HG03135 (cell line): ENCODE results near the gene PTGER3.
"Not testable (repeated sequence)": the region's sequence is repeated elsewhere in the genome, so short reads cannot be mapped to it uniquely, and the experiment has no call there.

Source experiments
- ATAC-seq: cut with Tn5 transposase; IDR thresholded peaks from one replicate; pipeline ENCODE4 v1.9.1; 2021; ENCODE audit warnings: mild to moderate bottlenecking, moderate library complexity; ENCODE audit not compliant: unreplicated experiment

The PTGER3 gene

DNA sequence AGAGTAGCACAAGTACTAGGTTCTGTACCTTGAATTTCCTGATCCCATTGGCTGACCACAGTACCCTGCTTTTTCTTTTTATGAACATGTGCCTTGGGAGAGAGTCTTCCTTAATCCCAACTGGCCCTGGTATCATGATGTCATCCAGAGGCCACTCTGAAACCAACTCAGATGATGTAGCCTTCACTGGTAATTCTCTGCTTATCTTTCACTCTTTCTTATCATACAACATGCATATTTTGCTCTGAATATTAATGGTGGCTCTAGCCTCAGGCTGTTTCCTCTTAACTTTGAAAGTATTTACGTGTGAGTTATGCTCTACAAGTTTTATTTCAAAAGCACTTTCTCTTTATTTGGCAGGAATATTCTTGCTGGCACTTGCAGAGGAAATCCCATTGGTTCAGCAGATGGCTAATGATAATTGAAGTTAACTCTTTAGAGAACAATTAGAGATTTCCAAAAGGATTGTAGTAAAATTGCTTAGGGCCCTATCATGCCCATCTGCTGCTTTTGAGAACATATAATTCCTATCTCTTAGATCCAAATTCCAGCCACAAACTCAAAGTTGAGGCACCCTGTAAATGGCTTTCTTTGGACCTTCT is 86.1 kb downstream of the PTGER3 start:
- no peak for ATAC-seq

DNA sequence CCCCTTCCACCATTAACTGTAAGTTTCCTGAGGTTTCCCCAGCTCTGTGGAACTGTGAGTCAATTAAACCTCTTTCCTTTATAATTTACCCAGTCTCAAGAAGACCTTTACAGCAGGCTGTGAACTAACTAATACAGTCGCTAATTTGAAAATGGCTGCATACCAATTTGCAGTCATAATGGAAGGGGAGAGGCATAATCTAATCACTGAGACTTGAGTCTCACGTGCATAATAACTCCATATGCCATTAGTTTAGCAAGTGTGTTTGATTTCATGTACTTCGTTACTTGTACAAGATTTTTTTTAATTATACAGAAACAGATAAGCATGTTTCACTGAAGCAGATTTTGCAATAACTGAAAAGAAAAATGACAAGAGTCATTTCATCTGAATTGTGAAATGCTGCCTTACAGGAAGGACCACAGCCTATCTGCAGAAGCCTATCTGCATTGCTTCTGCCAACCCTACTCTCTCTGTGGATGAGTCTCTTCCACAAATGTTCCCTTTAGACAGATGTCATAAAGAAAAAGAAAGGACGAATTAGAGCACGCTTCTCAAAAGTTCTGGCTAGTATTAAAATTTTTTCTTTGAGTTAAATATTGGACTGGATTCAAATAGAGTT is 99.1 kb downstream of the PTGER3 start:
- no peak for ATAC-seq

DNA sequence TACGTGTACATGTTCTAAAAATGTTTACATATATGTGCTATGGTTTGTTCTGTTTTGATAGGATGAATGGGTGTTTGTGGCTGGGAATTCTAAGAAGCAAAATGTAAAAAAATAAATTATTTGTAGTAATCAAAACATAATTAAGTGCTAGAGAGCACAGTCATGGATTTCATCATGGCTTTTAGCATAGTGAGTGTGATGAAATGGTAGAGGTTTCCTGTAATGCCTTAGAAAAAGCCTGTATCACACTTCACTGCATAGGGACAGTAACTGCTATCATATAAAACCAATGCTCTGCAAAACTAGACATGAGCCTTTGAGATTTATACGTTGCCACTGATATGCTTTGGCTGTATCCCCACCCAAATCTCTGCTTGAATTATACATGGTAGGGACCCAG is 99.8 kb downstream of the PTGER3 start:
- no peak for ATAC-seq

DNA sequence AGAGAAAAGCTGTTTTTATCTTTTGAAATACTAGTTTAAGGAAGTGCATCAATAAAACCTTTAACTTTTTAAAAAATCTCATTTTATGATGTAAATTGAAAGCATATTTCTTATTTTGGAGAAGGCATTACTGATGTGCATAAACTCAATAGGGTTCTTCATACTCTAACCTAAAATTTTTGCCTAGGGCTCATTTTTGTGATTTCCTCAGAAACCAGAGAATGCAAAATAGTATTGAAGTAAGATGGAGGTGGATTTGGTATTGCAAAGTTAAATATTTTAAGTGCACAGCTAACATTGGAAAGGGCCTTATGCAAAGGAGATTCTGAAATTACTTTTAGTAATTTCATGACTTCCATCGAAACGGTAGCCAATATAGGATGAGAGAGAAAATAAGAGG is 101.9 kb downstream of the PTGER3 start:
- no peak for ATAC-seq

DNA sequence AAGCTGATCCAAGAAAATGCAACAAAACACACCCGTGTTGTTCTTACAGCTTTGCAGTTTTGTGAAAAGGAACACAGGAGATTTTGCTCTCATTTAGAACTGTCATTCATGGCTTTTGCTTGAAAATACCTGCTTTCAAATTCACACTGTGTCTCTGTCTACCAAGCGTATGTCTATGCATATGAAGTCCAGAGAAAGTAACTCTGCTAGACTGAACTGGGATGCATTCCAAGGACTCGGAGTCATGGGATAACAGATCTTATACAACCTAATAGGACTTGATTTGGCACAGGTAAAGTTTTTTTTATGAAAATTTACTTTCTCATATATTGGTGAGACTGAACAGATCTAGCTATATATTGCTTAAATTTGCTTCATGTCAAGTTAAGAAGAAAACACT is 102.4 kb downstream of the PTGER3 start:
- ATAC-seq: no peak

DNA sequence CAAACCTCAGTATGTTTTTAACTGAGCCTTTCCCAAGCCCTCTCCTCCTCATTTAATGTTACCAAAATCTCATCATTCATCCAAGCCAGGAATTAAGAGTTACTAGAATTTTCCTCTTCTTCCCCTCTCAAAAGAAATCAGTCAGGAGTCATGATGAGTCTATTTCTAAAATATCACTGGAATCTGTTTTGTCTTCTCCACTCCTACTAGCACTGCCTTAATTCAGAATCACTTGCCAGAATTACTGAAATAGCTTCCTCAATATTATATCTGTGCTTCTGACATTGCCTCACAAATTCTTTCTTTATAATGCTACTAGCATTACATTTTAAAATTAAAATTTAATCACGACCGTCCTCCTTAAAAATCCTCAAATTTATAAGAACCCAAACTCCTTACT is 106.1 kb downstream of the PTGER3 start:
- ATAC-seq: no peak

DNA sequence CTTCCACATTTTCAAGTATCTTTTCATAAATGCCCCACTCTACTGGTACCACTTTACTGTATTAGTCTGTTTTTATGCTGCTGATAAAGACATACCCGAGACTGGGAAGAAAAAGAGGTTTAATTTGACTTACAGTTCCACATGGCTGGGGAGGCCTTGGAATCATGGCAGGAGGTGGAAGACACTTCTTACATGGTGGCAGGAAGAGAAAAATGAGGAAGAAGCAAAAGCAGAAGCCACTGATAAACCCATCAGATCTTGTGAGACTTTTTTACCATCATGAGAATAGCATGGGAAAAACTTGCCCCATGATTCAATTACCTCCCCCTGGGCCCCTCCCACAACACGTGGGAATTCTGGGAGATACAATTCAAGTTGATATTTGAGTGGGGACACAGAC is 107.2 kb downstream of the PTGER3 start:
- not testable (repeated sequence) for ATAC-seq

DNA sequence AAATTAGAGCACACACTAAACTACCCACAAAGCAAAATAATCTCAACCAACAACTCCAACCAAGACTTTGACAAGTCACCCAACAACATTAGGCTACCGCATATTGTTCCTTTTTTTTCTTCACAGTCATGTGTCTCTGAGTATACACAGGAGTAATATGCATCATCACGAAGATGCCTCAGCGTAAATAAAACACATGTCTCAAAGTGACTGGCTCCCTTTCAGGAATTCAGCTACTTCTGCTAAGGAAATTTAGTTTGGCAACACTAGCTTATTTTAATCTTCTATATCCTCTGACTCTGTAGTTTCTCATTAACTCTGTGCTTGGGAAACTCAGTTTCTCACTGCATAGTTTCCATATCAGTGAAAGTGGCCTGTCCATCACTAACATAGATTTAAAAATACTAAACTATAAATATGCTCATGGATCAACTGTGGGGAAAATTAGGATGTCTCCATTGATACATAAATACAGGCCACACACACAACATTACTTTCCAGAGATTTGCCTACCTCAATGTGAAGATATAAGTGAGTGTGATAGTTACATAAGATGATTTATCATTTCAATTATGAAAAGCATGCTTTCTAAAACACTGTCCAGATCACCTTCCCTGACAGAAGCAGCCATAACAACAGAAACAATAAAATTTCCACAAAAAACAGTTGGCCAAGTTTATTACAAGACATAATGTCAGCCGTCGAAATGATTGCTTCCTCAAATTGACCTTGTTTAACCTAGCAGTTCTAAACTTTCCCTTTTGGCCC is 113.2 kb downstream of the PTGER3 start:
- ATAC-seq: no peak

DNA sequence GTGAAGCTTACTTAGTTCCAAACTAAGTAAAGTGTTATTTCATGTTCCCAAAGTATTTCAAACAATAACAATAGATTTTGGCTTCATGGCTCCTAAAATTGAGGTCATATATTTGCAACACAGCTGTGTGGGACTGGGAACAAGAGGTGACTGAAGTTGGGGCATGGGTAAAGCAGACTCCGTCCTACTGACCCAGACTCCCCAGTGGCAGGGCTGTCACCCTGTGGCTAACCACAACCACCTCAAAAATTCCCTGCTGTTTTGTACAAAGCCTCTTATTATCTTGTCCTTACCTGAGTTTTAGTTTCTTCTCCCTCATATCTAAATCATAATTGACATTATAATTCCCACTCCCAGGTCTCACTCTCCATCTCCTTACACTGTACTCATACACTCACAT is 117.6 kb downstream of the PTGER3 start:
- ATAC-seq: no peak

DNA sequence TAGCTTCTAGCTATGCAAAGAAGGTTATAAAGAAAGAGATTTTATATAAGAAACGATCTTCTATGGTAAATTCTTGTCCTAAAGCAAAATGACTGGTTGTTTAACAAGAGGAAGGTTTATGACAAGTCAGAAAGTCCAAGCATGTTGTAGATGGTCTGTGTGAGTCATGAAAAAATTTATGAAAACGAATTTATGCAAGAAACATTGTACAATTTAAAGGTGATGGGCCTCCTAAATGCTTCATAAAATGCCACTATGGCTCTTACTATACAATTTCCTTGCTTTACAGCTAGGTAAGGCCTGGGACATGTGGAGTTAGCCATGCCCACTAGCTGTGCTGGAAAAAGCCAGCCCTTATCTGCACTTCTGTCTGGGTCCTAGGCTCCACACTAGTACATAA is 125.4 kb downstream of the PTGER3 start:
- no peak for ATAC-seq
